HG03066 (cell line): ENCODE data around the gene FKBP1A.

Experiments used
- ATAC-seq: cut with Tn5 transposase; IDR thresholded peaks from one replicate; pipeline ENCODE4 v1.9.1; 2021; ENCODE audit warnings: low read depth; ENCODE audit not compliant: unreplicated experiment

Gene FKBP1A

GRCh38 chr20:1322511-1323245 lies 70.2 kb downstream of the FKBP1A start:
- ATAC-seq, result no peak

- no peak for ATAC-seq
Measured at GRCh38 chr20:1321654-1321939, 71.3 kb downstream of the FKBP1A start.

- no peak for ATAC-seq
Measured at GRCh38 chr20:1320902-1321653, 71.8 kb downstream of the FKBP1A start.

GRCh38 chr20:1320016-1320415 lies 72.8 kb downstream of the FKBP1A start:
- ATAC-seq, result no peak

- no peak for ATAC-seq
Measured at GRCh38 chr20:1319462-1319861, 73.4 kb downstream of the FKBP1A start.

- no peak for ATAC-seq
Measured at GRCh38 chr20:1319051-1319450, 73.8 kb downstream of the FKBP1A start.
